ENCODE measurements around the gene SPIN3.
A peak's percentile ranks its signal among the peaks of the same experiment; 100 is the strongest.
"Not testable (repeated sequence)": the region's sequence is repeated elsewhere in the genome, so short reads cannot be mapped to it uniquely, and the experiment has no call there.

Gene SPIN3

DNA sequence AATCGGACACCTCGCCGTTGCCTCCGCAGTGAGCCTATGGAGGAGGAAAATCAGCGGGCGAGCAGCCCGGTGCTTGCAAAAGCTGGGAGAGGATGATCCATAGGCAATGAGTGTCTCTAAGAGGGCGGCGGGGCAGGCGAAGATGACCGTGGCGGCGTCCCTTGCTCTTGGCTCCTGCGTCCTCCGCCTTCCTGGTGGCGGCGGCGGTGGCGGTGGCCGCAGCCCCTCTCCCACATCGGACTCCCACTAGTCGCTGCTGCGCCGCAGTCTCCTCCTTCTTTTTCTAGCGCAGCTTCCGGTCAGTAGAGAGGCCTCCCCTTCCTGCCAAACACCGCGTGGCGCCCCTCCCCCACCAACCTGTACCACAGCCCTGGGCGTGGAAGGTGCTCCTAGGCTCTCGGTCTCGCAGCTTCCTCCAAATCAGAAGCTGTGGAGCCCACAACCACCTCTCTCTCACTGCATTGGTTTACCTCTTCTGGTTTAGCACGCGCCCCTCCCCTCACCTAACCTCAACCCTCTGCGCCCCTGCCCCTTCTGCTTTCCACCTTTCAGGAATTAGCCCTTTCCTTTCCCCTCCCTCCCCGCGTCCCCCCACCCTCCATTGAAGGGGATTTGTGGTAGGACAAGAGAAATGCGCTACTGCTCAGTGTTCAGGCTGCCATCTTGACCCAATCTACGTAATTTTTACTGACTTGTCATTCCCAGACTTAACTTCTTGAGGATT is at the start of gene SPIN3:
Gene SPIN3, minus strand, starts transcription at position 271 of the 724 bp plus-strand sequence. CDS start 594 bp downstream, outside the sequence.
- peak; percentile 13 for DNase-seq (ENCODE audit: low read depth)

DNA sequence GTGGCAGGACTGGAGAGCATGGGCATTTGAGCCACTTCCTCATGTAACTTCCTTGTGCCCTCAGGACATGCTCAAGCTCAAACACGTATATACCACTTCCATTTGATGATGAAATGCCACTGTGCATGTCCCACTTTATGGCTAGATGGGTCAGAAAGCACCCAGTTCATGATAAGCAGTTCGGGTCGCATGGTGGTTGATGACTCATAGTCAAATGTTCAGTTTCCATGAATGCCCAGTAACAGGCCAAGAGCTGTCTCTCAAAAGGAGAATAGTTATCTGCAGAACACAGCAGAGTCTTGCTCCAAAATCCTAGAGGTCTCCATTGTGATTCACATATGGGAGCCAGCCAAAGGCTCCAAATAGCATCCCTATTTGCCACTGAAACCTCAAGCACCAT is 48.9 kb upstream of the SPIN3 start:
- no peak for DNase-seq (ENCODE audit: low read depth)

DNA sequence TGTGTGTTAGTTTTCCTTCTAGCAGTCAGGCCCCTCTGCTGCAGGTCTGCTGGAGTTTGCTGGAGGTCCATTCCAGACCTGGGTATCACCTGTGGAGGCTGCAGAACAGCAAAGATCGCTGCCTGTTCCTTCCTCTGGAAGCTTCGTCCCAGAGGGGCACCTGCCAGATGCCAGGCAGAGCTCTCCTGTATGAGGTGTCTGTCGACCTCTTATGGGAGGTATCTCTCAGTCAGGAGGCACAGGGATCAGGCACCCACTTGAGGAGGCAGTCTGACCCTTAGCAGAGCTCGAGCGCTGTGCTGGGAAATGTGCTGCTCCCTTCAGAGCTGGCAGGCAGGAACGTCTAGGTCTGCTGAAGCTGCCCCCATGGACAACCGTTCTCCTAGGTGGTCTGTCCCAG is 41.9 kb upstream of the SPIN3 start:
- DNase-seq (ENCODE audit: low read depth), result not testable (repeated sequence)

DNA sequence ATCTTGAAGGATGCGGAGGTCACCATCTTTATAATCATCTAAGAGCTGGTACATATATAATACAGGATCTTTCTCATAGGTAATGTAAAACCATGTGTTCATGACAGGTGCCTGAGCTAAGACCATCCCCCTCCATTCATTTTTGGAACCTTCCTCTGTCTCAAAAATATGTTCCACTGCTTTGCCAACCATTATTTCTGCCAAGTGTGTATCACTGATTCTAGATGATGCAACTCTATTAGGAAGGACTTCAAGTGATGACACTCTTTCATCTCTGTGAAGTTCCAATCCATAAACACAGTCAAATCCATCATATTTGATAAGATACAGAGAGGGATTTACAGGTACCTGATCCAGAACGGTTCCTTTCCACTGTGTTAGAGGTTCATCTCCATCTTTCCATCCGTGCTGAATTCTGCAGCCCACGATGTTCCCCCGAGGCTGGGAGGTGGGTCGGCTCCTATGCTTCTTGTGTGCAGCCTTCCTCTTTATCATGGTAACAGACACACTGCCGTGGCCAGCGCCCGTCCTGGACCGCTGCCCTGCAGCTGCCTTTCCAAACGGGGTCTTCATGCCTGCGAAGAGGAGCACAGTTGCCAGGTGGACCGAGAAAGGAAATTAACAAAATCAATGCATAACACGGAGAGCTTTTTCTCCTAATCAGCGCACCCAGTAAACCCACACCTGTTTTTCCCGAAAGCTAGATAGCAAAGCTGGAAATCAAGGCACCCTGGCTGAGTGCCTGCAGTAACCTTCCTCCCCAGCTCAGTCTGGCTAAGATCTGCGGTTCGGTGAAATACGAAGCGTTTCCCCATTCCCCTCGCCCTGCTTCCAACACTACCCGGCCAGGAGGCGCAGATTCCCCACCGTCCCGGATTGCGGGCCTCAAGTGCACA is 718 bp downstream of the SPIN3 start:
- no peak for DNase-seq (ENCODE audit: low read depth)

DNA sequence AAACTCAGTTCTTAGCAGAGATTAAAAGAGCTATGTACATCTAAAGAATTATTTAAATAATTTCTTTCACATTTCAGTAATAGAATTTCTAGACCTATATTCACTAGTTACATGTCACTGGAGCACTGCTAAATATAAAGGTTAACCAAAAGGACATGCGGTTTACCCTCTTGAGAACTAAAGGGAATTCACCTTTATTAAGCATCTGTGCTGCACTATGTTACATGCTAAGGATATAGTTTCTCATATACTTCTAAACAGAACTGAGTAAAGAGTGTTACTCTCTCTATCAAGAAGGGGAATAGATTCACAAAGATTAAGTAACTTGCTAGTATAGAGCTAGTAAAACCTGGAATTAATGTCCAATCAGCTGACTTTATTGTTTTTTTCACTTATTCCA is 7.6 kb downstream of the SPIN3 start:
- no peak for DNase-seq (ENCODE audit: low read depth)

DNA sequence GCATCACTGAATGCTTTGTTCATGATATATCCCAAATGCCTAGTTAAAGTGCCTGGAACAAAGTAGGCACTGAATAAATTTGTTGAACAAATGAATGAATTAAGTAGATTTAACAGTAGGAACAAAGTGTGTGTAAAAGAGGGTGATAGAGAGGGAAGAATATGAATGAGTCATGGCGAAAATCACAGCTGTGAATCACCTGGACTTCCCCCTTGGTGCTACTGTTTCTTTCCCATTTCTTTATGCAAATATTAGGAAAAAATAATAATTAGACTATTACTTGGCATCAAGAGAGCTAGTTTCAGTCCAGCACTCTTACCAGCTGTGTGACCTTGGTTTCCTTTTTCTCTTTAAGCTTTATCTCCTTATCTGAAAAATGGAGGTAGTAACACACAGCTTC is 9.2 kb downstream of the SPIN3 start:
- DNase-seq (ENCODE audit: low read depth), result no peak

DNA sequence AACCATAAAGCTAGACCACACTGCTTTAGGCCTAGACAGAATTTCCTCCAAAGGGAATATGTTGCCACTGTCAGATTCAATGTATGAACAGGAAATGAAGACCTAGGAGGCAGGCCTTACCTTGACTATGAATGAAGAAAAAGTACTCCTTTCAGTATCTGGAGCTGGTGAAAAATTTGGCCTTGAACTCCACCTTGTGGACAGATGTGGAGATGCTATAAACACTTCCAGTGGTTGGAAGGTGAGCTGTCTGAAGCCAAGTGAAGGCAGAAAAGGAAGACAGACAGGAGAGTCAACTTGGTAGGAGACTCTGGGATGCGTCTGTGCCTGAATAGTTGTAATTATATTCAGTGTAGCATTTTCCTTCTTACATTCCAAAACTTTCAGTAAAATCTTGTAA is 17.2 kb downstream of the SPIN3 start:
- DNase-seq (ENCODE audit: low read depth), result no peak

DNA sequence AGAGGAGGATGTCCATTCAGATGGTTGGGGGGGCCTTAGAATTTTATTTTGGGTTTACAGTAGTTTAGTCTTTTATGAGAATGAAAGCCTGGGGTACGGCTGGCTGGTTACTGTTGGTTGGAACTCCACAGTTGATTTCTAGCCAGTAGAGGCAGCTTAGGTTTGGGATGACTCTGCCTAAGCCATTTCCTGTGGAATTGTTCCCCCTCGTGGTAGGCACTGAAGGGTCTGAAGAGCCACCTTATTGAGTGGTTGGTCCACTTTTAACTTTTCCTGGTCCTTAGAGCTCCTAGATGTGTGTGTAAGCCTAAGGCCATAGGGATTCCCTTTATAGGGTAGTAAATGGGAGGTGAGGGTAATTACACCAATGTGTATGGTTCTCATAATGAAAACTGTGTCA is 19.7 kb downstream of the SPIN3 start:
- no peak for DNase-seq (ENCODE audit: low read depth)

DNA sequence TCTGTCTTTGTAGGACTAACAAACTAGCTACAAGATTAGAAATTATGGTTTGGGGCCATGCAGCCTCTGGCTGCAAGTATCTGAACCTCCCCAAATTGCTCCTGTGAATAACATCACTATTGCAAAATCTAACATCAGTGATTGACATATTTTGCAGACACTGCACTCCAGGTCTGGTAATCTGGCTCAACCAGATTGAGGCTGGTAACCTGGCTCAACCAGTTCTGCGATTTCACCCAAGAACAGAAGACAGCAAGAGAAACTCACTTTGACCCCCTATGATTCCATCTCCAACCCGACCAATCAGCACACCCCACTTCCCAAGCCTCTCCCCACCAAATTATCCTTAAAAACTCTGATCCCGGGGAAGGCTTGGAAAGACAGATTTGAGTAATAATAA is 20.9 kb downstream of the SPIN3 start:
- no peak for DNase-seq (ENCODE audit: low read depth)

DNA sequence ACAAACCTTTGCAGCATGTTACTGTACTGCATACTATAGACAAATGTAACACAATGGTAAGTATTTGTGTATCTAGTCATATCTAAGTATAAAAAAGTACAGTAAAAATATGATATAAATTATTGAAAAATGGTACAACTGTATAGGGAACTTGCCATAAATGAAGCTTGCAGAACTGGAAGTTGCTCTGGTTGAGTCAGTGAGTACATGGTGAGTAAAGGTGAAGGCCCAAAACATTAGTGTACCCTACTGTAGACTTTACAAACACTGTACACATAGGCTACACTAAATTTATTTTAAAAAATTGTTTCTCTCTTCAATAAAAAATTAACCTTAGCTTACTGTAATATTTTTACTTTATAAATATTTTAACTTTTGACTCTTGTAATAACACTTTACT is 25.8 kb downstream of the SPIN3 start:
- no peak for DNase-seq (ENCODE audit: low read depth)

DNA sequence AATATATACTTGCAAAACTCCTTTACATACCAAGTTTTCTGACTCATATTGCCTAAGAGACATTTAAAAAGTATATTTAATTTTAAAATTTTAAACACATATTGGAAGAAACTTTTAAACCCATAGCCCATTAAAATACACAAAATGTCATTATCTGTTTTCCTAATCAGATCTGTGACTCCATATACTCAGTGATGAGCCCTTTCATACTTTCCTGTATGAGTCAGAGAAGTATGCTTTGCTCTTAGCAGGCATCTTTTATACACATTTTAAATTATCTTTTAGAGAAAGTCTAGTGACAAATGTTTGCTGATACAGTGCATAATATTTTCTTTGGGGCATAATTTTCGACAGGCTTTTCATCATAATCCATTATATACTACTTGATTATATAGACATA is 26.4 kb downstream of the SPIN3 start:
- DNase-seq (ENCODE audit: low read depth), result no peak

DNA sequence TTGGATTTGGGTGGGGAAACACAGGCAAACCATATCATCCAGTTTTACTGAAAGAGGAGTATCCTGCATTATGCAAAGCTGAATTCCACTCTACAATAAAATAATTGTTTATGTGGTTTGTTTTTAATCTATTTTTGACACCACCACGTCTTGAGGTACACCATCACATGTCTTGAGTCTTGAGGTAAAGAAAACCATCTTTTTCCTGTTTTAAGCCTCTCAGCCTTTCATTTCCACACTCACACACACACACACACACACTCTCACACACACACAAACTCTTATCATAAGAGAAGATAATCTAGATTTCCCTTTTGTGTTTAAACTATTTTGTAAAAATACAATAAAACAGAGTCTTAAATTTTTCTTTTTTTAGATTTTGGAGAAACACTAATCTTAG is 32.0 kb downstream of the SPIN3 start:
- DNase-seq (ENCODE audit: low read depth), result no peak

DNA sequence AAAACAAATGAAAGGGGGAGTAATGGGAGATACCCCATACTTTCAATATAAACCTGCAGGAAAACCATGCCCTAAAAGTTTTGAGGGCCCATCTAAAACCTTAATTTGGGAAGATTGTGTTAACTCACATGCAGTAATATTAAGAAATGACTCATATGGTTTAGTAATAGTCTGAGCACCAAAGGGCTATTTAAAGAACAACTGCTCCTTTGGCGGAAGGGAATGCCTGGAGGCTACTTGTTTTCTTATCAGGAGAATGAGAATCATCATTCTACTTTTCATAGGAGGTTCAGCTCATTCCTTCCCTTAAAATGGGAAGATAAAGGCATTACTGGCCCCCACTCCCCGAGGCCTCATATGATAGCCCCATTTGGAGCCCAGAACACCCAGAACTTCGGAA is 47.6 kb downstream of the SPIN3 start:
- no peak for DNase-seq (ENCODE audit: low read depth)

DNA sequence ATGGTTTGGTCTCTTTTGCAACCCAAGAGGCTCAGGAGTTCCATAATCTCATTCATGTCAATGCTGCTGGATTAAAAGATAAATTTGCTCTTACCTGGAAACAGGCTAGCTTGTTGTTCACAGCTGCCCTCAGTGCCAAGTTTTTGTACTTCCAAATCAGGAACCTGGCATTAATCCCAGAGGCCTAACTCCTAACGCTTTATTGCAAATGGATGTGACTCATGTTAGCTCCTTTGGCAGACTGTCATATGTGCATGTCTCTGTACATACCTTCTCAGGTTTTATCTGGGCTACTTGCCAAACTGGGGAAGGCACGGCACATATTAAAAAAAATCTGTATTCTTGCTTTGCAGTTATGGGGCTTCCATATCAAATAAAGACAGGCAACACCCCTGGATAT is 49.1 kb downstream of the SPIN3 start:
- DNase-seq (ENCODE audit: low read depth), result not testable (repeated sequence)

DNA sequence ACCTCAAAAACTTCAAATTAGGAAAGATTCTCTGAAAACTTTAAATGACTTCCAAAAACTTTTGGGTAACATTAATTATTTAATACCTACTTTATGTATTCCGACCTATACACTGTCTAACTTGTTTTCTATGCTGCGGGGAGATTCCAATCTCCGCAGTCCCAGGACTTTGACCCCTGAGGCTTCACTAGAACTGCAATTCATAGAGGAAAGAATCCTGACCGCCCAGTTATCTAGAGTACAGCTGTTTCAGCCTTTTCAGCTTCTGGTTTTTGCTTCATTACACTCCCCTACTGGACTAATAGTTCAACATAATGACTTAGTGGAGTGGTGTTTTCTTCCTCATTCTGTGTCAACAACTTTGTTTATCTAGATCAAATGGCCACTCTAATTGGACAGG is 50.1 kb downstream of the SPIN3 start:
- DNase-seq (ENCODE audit: low read depth), result not testable (repeated sequence)

DNA sequence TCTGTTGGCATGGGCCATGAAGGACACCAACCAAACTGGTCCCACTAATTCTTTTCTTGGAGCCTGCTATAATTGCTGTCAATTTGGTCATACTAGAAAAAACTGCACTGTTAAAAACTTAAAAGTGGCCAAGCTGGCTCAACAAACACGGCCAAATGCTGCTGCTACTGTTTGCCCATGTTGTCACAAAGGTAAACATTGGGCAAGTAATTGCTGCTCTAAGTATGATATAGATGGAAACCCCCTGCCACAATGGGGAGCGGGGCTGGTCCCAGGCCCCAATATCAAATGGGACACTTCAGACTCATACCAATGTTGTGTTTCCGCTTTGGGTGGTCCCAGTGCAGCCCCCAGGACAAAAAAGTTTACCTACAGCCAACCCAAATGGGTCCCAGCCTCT is 52.1 kb downstream of the SPIN3 start:
- no peak for DNase-seq (ENCODE audit: low read depth)

Data from GM04503 (cell line).